Fibroblast of pulmonary artery (primary cell): ENCODE measurements around the gene SUSD5.

Experiments
- DNase-seq: peaks from one replicate; pipeline ENCODE4 v3.0.0-alpha.2; 2010; ENCODE audit warnings: low read depth
- H3K4me3 ChIP-seq: replicated peaks from 2 replicates; pipeline ENCODE4 v1.5.1; 2011; ENCODE audit warnings: low read depth, mild to moderate bottlenecking, control low read depth, low read length, moderate library complexity
- TF ChIP-seq, protein P1 (sequence below): IDR thresholded peaks from 2 replicates; pipeline ENCODE4 v1.5.1; 2011; ENCODE audit warnings: mild to moderate bottlenecking, control low read depth, low read length, inconsistent platforms; ENCODE audit errors: missing control alignments

Gene SUSD5

DNA sequence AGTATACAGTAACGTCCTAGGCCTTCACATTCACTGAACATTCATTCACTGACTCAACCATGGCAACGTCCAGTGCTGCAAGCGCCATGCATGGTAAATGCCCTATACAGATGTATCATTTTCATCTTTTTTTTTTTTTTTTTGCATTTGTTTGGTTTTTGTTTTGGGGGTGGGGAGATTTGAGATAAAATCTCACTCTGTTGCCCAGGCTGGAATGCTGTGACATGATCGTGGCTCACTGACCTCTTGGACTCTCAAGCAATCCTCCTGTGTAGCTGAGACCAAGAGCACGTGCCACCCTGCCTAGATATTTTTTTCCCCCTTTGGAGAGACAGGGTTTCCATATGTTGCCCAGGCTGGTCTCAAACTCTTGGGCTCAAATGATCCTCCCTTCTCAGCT lies 37.4 kb downstream of the SUSD5 start:
- no peak overlapping the region for H3K4me3 ChIP-seq
- TF ChIP-seq, protein P1, sequence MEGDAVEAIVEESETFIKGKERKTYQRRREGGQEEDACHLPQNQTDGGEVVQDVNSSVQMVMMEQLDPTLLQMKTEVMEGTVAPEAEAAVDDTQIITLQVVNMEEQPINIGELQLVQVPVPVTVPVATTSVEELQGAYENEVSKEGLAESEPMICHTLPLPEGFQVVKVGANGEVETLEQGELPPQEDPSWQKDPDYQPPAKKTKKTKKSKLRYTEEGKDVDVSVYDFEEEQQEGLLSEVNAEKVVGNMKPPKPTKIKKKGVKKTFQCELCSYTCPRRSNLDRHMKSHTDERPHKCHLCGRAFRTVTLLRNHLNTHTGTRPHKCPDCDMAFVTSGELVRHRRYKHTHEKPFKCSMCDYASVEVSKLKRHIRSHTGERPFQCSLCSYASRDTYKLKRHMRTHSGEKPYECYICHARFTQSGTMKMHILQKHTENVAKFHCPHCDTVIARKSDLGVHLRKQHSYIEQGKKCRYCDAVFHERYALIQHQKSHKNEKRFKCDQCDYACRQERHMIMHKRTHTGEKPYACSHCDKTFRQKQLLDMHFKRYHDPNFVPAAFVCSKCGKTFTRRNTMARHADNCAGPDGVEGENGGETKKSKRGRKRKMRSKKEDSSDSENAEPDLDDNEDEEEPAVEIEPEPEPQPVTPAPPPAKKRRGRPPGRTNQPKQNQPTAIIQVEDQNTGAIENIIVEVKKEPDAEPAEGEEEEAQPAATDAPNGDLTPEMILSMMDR = no peak
- DNase-seq = no peak

- H3K4me3 ChIP-seq = no peak overlapping the region
- TF ChIP-seq, protein P1 = no peak
- DNase-seq = no peak
These were observed 39.5 kb downstream of the SUSD5 start for GRCh38 chr3:33179132-33179531.

DNA sequence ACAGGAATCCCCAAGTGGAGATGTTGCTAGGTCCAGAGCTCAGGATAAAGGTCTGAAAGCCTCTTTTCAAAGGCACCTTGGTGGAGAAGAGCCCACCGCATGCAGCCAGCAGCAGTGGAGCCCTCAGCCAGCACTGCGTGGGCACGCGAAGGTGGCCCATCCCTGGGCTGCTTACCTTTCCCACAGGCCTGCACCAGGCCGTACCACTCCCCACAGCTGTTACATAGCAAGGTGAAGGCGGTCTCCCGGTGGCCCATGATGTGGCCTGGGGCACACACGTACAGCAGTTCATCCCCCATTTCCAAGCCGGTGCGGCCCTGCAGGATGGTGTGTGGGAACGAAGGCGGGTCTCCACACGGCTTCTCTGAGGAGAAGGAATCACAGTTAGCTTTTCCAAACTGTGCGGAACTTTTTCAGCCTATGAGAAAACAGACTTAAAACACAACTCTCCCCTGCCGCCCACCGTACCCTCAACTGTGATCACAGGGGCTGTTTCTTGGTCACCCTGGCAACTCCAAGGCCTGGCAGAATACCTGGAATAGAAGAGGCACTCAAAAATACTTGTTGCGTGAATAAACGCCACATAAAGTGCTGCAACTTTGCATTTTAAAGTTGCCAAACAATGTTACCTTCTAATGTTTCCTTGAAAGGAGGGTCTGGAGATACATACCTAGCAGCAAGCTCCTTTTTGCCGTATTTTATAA lies 43.7 kb downstream of the SUSD5 start:
- H3K4me3 ChIP-seq = no peak overlapping the region
- TF ChIP-seq, protein P1 = no peak
- no peak for DNase-seq

- DNase-seq = no peak
- H3K4me3 ChIP-seq = no peak overlapping the region
- TF ChIP-seq, protein P1 = no peak
These were observed 44.5 kb downstream of the SUSD5 start for GRCh38 chr3:33174095-33174494.

- TF ChIP-seq, protein P1 = no peak
- DNase-seq = no peak
- no peak overlapping the region for H3K4me3 ChIP-seq
These were observed 44.9 kb downstream of the SUSD5 start for GRCh38 chr3:33173672-33174071.

DNA sequence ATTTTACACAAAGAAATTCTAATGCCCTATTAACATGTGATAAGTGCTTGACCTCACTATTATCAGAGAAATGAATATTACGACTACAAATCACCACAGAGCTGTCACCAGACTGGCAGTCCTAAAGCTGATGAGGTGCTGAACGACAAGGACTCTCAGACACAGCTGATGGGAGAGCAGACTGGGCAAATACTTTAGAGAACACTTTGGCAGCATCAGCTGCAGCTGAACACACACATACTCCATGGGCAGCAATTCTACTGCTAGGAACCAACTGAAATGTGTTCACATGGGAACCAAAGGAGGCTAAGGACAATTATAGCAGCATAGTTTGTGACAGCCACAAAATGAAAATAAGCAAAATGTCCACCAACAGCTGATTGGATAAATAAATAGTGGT lies 45.5 kb downstream of the SUSD5 start:
- TF ChIP-seq, protein P1 = no peak
- no peak for DNase-seq

GRCh38 chr3:33171580-33171979 lies 47.0 kb downstream of the SUSD5 start:
- H3K4me3 ChIP-seq = no peak overlapping the region
- TF ChIP-seq, protein P1 = no peak
- DNase-seq = no peak

More for the DNA sequence above, 45.5 kb downstream of the SUSD5 start:
- no peak overlapping the region for H3K4me3 ChIP-seq
